Activated CD4-positive, alpha-beta memory T cell treated with anti-CD3 and anti-CD28 coated beads for 36 hours (primary cell): ENCODE results near the gene LMX1A. TPM values are rescaled to one million over a fixed set of nuclear protein-coding genes. Genes with fewer than 3 reads are reported as not detected.

ENCODE experiments used
- CTCF ChIA-PET: fragments of 350-600 bp; sonication (Branson Sonifier 250); formaldehyde crosslinking; loops from one replicate; lab custom pipeline; 2021; ENCODE audit warnings: antibody characterized with exemption, inconsistent platforms; lab: Charles Lee
- POLR2A ChIA-PET: fragments of 350-600 bp; sonication (Branson Sonifier 250); formaldehyde crosslinking; loops from one replicate; lab custom pipeline; 2021; ENCODE audit warnings: antibody characterized with exemption; lab: Charles Lee
- DNase-seq: peaks from one replicate; pipeline ENCODE4 v3.0.0-alpha.2; 2020
- H3K27ac Mint-ChIP-seq: one replicate; pipeline ENCODE4 v1.8.0; 2021; ENCODE audit warnings: mixed read lengths
- H3K27me3 Mint-ChIP-seq: one replicate; pipeline ENCODE4 v1.8.0; 2021; ENCODE audit warnings: mixed read lengths
- H3K36me3 Mint-ChIP-seq: one replicate; pipeline ENCODE4 v1.8.0; 2021; ENCODE audit warnings: mixed read lengths
- H3K4me1 Mint-ChIP-seq: one replicate; pipeline ENCODE4 v1.8.0; 2021; ENCODE audit warnings: low read depth, mixed read lengths
- H3K4me3 Mint-ChIP-seq: one replicate; pipeline ENCODE4 v1.8.0; 2021; ENCODE audit warnings: mild to moderate bottlenecking, mixed read lengths
- H3K9me3 Mint-ChIP-seq: one replicate; pipeline ENCODE4 v1.8.0; 2021; ENCODE audit warnings: mixed read lengths
- intact Hi-C: fragments of 100-400 bp; cut with micrococcal nuclease; formaldehyde crosslinking; loops from one replicate; pipeline ENCODE4 v1.15.1; 2023
- total RNA-seq, 2 experiments: library from RNA; stranded (reverse); gene quantifications; one replicate each; pipeline ENCODE4 v1.2.3, GENCODE V29; 2021

LMX1A gene
- total RNA-seq, 2 experiments from 2014 or later, result not detected

GRCh38 chr1:165189011-165189410 is 167.5 kb downstream of the LMX1A start:
- ChIA-PET CTCF (no interaction called here), POLR2A (no interaction called here)
- Mint-ChIP-seq H3K27ac (no peak overlapping the region), H3K27me3 (peaks cover 1% of the 10 kb centered on the region), H3K36me3 (no peaks in the 10 kb centered on the region), H3K4me1 (no peaks in the 10 kb centered on the region), H3K4me3 (no peak overlapping the region), H3K9me3 (peaks cover 3% of the 10 kb centered on the region)
- no peak for DNase-seq
- intact Hi-C loops, result no loop called here

DNA sequence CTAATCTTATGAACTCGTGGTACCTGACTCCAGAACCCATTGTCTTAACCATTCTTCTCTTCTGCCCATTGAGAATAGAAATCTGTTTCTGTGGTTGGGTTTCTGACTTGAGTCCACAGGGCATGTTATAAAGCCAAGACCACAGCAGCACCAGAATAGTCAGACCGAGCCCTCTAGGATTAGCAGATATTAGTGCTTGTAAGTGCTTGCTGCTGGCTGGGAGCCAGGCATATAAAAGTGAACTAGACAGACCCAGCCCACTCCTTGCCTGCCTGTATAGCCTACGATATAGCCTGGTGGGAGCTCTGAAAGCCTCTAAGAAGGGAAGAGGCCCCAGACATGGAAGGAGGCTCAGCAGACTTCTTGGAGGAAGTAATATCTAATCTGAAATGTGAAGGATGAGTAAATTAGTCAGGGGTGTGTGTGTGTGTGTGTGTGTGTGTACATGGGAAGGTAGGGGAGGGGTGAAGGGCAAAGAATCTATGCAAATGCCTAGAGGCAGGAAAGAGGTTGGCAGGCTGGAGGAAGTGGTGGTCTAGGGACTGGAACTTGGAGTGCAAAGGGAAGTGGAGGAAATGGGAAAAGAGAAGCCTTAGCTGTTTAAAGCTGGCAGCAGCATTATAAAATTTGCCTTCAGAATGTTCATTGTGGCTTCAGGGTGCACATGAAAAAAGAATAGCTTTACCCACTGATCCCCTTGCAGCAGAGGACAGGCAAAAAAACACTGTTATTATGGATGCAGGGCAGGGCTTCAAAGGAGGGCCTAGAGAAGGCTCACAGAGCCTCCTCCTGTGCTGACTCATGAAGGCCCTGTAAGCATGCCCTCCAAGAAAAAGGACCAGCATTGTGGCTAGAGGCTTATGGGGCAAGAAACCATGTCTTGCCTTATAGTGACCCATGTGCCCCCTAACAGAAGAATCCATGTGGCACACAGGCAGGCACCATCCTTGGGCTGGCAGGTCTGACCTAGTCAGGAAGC is 169.2 kb downstream of the LMX1A start:
- no peaks in the 10 kb centered on the region for H3K4me1 Mint-ChIP-seq
- no peak overlapping the region for H3K4me3 Mint-ChIP-seq
- H3K27ac Mint-ChIP-seq, result no peak overlapping the region
- CTCF ChIA-PET, result no interaction called here
- intact Hi-C loops, result no loop called here
- H3K9me3 Mint-ChIP-seq, result peaks cover 7% of the 10 kb centered on the region
- DNase-seq, result no peak
- POLR2A ChIA-PET, result no interaction called here
- H3K36me3 Mint-ChIP-seq, result no peaks in the 10 kb centered on the region
- peaks cover 1% of the 10 kb centered on the region for H3K27me3 Mint-ChIP-seq

DNA sequence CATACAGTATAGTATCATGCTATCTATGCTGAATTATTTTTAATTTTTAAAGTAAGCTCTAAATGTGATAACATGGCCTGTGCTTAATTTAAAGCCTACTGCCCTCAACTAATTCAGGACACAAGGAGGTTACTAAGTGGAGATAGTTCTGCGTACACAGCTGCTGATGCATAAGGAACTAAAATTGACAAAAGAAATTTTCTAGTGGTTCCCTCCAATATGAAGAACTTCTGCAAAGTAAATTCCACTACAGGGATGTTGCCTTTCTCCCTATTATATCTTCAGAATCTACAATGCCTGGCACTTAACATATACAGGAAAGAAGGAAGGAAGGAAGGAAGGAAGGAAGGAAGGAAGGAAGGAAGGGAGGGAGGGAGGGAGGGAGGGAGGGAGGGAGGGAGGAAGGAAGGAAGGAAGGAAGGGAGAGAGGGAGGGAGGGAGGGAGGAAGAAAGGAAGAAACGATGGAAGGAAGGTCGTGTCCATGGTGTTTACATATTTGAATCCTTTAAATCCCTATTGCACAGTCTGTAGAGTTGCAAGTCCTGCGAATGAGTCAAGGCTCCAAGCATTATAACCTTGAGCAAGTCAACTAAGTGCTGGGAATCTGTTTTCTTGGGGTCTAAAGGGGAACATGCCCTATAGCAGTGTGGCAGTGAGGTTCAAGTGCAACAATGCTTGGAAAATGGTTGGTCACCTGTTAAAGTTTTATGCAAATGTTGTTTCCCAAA is 171.2 kb downstream of the LMX1A start:
- POLR2A ChIA-PET, result no interaction called here
- no peak for DNase-seq
- Mint-ChIP-seq H3K27ac (no peak overlapping the region), H3K4me1 (no peaks in the 10 kb centered on the region), H3K27me3 (peaks cover 1% of the 10 kb centered on the region), H3K4me3 (no peak overlapping the region), H3K9me3 (peaks cover 9% of the 10 kb centered on the region), H3K36me3 (no peaks in the 10 kb centered on the region)
- CTCF ChIA-PET, result no interaction called here
- intact Hi-C loops, result no loop called here

- Mint-ChIP-seq H3K9me3 (peaks cover 9% of the 10 kb centered on the region), H3K27ac (no peak overlapping the region), H3K4me1 (no peaks in the 10 kb centered on the region), H3K27me3 (no peaks in the 10 kb centered on the region), H3K4me3 (no peak overlapping the region), H3K36me3 (no peaks in the 10 kb centered on the region)
- intact Hi-C loops, result no loop called here
- POLR2A ChIA-PET, result no interaction called here
- no peak for DNase-seq
- CTCF ChIA-PET, result no interaction called here
These were observed 173.5 kb downstream of the LMX1A start for GRCh38 chr1:165182975-165183374.

GRCh38 chr1:165179306-165179705 is 177.2 kb downstream of the LMX1A start:
- DNase-seq, result no peak
- Mint-ChIP-seq H3K4me3 (no peak overlapping the region), H3K27ac (no peak overlapping the region), H3K9me3 (peaks cover 6% of the 10 kb centered on the region), H3K4me1 (no peaks in the 10 kb centered on the region), H3K36me3 (no peaks in the 10 kb centered on the region), H3K27me3 (no peaks in the 10 kb centered on the region)
- ChIA-PET CTCF (no interaction called here), POLR2A (no interaction called here)
- intact Hi-C loops, result no loop called here

GRCh38 chr1:165174491-165174890 is 182.0 kb downstream of the LMX1A start:
- POLR2A ChIA-PET, result no interaction called here

GRCh38 chr1:165173818-165174217 is 182.7 kb downstream of the LMX1A start:
- CTCF ChIA-PET, result no interaction called here
- POLR2A ChIA-PET, result no interaction called here
- intact Hi-C loops, result no loop called here
- no peak for DNase-seq
- Mint-ChIP-seq H3K9me3 (no peaks in the 10 kb centered on the region), H3K36me3 (no peaks in the 10 kb centered on the region), H3K27me3 (peaks cover 7% of the 10 kb centered on the region), H3K4me1 (no peaks in the 10 kb centered on the region), H3K4me3 (no peak overlapping the region), H3K27ac (no peak overlapping the region)

More at GRCh38 chr1:165174491-165174890, 182.0 kb downstream of the LMX1A start:
- peaks cover 2% of the 10 kb centered on the region for H3K27me3 Mint-ChIP-seq
- CTCF ChIA-PET, result no interaction called here
- intact Hi-C loops, result no loop called here
- no peak for DNase-seq
- no peaks in the 10 kb centered on the region for H3K36me3 Mint-ChIP-seq
- no peak overlapping the region for H3K4me3 Mint-ChIP-seq
- H3K9me3 Mint-ChIP-seq, result no peaks in the 10 kb centered on the region
- H3K27ac Mint-ChIP-seq, result no peak overlapping the region
- H3K4me1 Mint-ChIP-seq, result no peaks in the 10 kb centered on the region

- intact Hi-C loops, result no loop called here
- CTCF ChIA-PET, result no interaction called here
These were observed 183.1 kb downstream of the LMX1A start for GRCh38 chr1:165173409-165173808.

GRCh38 chr1:165172666-165173065 is 183.8 kb downstream of the LMX1A start:
- H3K4me1 Mint-ChIP-seq, result no peaks in the 10 kb centered on the region
- CTCF ChIA-PET, result no interaction called here

More at GRCh38 chr1:165173409-165173808, 183.1 kb downstream of the LMX1A start:
- POLR2A ChIA-PET, result no interaction called here
- peaks cover 10% of the 10 kb centered on the region for H3K27me3 Mint-ChIP-seq
- H3K4me3 Mint-ChIP-seq, result no peak overlapping the region
- no peaks in the 10 kb centered on the region for H3K9me3 Mint-ChIP-seq
- no peaks in the 10 kb centered on the region for H3K36me3 Mint-ChIP-seq
- no peak overlapping the region for H3K27ac Mint-ChIP-seq
- no peaks in the 10 kb centered on the region for H3K4me1 Mint-ChIP-seq
- no peak for DNase-seq

GRCh38 chr1:165169729-165170128 is 186.8 kb downstream of the LMX1A start:
- no peak for DNase-seq
- intact Hi-C loops, result no loop called here
- CTCF ChIA-PET, result no interaction called here
- POLR2A ChIA-PET, result no interaction called here
- H3K27me3 Mint-ChIP-seq, result peaks cover 10% of the 10 kb centered on the region
- no peaks in the 10 kb centered on the region for H3K4me1 Mint-ChIP-seq
- H3K4me3 Mint-ChIP-seq, result no peak overlapping the region
- H3K9me3 Mint-ChIP-seq, result no peaks in the 10 kb centered on the region
- H3K27ac Mint-ChIP-seq, result no peak overlapping the region
- no peaks in the 10 kb centered on the region for H3K36me3 Mint-ChIP-seq

More at GRCh38 chr1:165172666-165173065, 183.8 kb downstream of the LMX1A start:
- no peak overlapping the region for H3K27ac Mint-ChIP-seq
- peaks cover 10% of the 10 kb centered on the region for H3K27me3 Mint-ChIP-seq
- H3K4me3 Mint-ChIP-seq, result no peak overlapping the region
- POLR2A ChIA-PET, result no interaction called here
- H3K36me3 Mint-ChIP-seq, result no peaks in the 10 kb centered on the region
- no peaks in the 10 kb centered on the region for H3K9me3 Mint-ChIP-seq
- DNase-seq, result no peak
- intact Hi-C loops, result no loop called here

DNA sequence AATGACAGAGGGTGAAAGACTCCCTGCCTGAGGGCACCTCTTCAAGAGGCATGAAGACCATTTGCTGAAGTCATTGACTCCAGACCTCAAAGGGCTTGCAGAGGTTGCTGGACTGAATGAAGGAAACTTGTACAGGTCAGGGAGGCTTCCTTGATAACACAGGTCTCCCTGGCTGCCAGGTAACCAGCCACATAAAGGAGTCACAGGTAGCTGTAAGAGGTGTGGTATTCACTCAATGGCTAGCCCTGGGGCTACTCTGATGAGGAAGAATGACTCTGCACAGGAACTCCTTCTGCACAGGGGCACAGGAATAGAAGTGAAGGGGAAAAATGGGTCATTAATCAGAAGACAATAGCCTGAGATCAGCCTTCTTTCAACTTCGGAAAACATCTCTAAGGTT is 187.5 kb downstream of the LMX1A start:
- Mint-ChIP-seq H3K9me3 (no peaks in the 10 kb centered on the region), H3K27me3 (peaks cover 10% of the 10 kb centered on the region), H3K4me3 (no peak overlapping the region), H3K4me1 (no peaks in the 10 kb centered on the region), H3K27ac (no peak overlapping the region), H3K36me3 (no peaks in the 10 kb centered on the region)
- POLR2A ChIA-PET, result no interaction called here
- DNase-seq, result no peak
- intact Hi-C loops, result no loop called here
- CTCF ChIA-PET, result no interaction called here

DNA sequence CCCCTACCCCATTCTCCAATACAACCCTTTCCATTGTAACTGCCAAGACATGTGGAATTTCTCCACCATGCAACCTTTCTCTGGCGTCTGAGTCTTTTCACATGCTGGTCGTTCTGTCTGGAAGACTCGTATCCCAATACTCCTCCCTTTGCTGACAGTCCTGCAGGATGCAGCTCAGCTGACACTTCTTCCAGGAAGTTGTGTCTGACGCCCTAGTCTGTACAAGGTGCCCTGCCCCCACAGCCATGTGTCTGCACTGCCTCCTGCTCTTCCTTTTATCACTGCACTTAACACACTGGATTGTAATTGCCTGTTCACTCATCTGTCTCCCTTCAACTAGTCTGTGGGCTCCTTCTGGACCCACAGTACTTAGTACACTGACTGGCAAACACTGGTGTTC is 188.0 kb downstream of the LMX1A start:
- DNase-seq, result no peak
- Mint-ChIP-seq H3K27me3 (peaks cover 10% of the 10 kb centered on the region), H3K9me3 (no peaks in the 10 kb centered on the region), H3K4me3 (no peak overlapping the region), H3K4me1 (no peaks in the 10 kb centered on the region), H3K27ac (no peak overlapping the region), H3K36me3 (no peaks in the 10 kb centered on the region)
- POLR2A ChIA-PET, result no interaction called here
- intact Hi-C loops, result no loop called here
- CTCF ChIA-PET, result interaction anchor here (1.8 kb wide), 1 partner anchor 39 kb away, joined by 4 read pairs; no protein-coding TSS in a partner anchor
